GM15510 (cell line): ENCODE results near the gene CAMK1D.

Experiments
- POLR2A ChIP-seq: IDR thresholded peaks from 3 replicates; pipeline ENCODE4 v1.6.1; 2011; ENCODE audit warnings: borderline replicate concordance; ENCODE audit not compliant: insufficient read length; ENCODE audit errors: extremely low read depth

CAMK1D gene

DNA sequence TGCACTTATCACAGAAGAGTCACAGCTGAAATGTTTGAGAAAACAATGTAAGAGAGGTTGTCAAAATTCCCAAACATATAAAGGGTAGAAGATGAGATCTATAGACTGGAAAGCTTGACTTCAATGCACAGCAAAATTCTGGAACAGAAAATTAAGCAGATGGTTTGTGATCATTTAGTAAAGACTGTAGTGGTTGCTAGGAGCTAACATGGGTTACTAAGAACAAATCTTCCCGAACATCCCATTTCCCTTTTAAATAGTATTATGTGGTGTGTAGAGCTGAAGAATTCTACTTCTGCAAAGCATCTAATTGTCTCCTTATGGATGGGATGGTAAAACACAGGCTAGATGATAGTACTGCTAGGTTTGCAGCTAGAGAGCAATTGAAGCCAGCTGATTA is 312.3 kb downstream of the CAMK1D start:
- TF ChIP-seq POLR2A = no peak

GRCh38 chr10:12663863-12664262 is 314.5 kb downstream of the CAMK1D start:
- no peak for TF ChIP-seq POLR2A

DNA sequence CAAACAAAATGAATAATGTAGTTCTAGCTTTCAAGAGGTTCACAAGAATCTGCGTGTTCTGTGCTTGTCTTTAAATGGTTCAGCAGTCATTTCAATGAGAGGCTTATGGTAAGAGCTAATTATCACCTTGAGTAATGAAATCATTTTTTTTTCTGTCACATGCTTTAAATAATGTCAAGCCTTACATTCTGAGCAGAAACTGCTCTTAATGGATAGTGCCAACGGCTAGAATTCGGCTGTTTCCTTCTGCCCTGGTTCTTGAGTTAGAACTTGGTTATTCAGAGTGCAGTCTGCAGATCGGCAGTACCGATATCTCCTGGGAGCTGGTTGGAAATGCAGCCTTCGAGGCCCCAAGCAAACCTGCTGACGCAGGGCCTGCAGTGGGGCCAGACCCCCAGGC is 316.2 kb downstream of the CAMK1D start:
- no peak for TF ChIP-seq POLR2A

DNA sequence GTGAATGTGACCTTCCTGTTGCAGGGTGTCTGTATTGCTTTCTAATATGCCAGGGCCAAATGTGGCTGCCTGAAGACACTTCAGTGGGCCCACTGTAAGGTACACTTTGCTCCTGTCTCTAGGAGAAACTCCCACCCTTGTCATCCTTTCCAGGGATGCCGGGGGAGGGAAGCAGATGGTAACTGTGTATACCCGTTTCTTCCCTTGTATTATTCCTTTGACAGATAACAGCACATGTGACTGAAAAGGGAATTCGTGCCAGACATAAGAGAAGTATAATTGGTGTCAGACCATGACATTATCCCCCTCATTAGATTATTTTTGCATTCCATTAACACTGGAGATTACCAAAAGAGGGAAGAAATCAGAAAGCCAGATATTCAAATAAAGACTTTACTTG is 317.7 kb downstream of the CAMK1D start:
- TF ChIP-seq POLR2A = no peak

GRCh38 chr10:12668634-12669033 is 319.3 kb downstream of the CAMK1D start:
- no peak for TF ChIP-seq POLR2A

DNA sequence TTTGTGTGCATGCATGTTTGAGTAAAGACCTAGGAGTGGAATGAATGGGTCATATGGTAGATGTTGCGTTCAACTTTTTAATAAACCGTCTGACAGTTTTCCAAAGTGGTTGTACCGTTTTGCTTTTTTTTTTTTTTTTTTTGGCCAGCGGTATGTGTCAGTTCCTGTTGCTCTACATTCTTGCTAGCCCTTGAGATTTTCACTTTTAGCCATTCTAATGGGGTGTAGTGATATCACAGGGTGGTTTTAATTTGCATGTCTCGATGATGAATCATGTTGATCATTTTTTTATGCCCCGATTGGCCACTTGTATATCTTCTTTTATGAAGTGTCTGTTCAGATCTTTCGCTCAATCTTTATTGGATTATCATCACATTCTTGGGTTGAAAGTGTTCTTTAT is 320.7 kb downstream of the CAMK1D start:
- TF ChIP-seq POLR2A = no peak

GRCh38 chr10:12675186-12675585 is 325.8 kb downstream of the CAMK1D start:
- TF ChIP-seq POLR2A = no peak

GRCh38 chr10:12679636-12680035 is 330.3 kb downstream of the CAMK1D start:
- TF ChIP-seq POLR2A = no peak

DNA sequence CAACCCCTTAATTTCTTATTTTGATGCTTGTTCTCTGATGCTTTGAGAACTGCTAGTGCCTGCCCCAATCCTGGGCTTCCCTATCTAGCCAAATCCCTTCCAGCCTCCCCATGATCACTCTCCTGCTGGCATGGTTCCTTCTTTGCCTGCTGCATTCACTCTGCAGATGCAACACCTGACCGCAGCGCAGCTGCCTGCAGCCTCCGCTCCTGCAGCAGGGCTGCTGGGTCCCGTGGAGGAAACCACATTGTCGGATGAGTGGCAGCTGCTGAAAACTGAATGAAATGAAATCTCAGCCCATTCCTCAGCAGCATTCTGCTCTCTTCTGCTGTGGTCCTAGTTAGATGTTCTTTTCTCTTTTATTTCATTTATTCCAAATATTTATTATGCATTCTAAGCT is 331.9 kb downstream of the CAMK1D start:
- no peak for TF ChIP-seq POLR2A

DNA sequence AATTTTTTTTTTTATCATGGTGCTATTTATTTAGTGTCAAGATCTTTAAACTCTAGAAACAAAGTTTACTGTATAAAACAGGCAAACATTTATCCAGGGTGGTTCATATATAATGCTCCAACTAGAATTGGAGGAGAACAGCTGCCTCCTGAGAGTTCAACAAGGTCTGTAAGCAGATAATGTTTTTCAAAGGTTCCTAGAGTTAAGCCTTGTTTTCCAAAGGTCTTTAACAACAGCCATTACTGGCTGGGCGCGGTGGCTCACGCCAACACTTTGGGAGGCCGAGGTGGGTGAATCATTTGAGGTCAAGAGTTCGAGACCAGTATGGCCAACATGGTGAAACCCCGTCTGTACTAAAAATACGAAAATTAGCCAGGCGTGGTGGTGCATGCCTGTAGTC is 335.4 kb downstream of the CAMK1D start:
- no peak for TF ChIP-seq POLR2A

DNA sequence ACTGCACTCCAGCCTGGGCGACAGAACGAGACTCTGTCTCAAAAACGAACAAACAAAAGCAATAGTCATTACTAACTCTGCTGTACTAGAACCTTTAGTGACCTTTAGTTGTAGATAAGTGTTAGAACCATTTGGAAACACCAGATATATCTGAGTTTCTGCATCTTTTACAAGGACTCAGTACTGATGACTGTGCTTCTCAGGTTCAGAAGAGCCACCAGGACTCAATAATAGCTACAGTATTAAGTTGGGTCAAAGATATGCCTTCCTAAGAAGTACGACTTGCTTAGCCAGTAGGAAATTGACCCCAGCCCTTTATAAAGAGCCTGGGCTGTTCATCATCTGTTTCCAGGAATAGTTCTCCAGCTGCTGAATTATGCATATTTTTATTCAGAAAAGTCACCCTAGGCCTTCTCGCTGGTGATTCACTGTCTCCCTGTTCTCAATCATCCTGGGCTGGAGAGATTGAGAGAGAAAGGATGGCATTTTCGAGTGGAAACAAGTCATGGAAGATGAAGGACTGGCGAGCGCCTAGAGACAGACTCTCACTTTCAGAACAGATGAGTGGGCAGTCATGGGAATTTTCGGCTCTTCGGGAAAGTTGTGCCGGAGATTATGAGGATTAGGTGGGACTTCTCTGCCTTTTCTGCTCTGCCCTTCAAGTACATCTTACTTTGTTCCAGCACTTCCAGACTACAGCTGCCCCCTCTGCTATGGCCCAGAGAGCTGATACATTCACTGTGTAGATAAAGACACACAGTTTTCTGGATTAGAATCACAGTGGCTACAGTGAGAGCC is 336.1 kb downstream of the CAMK1D start:
- TF ChIP-seq POLR2A = no peak

- TF ChIP-seq POLR2A = no peak
Observed at GRCh38 chr10:12687996-12688395, 338.6 kb downstream of the CAMK1D start.

- no peak for TF ChIP-seq POLR2A
Observed at GRCh38 chr10:12689893-12690292, 340.5 kb downstream of the CAMK1D start.

- TF ChIP-seq POLR2A = no peak
Observed at GRCh38 chr10:12690525-12691126, 341.3 kb downstream of the CAMK1D start.

GRCh38 chr10:12691596-12691995 is 342.2 kb downstream of the CAMK1D start:
- no peak for TF ChIP-seq POLR2A

DNA sequence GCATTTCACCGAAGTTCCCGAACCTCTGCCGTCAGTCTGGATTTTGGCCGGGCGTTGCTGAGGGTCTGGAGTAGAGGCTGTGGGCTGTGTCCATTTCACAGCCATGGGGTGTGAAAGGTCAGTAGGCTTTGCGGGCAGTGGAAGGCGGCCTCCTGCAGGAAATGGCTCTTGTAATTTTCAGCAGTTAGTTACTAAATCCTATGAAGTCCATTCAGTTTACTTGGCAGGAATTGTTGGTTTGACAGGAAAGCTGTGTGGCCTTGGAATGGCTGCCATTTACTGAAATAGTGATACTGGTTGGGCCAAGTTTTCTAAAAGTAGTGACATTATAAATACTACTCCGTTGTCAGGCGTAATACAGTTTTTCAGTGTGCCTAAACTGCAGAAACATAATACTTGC is 348.4 kb downstream of the CAMK1D start:
- TF ChIP-seq POLR2A = no peak

- TF ChIP-seq POLR2A = no peak
Observed at GRCh38 chr10:12699258-12699700, 349.9 kb downstream of the CAMK1D start.

- TF ChIP-seq POLR2A = no peak
Observed at GRCh38 chr10:12699781-12700556, 350.6 kb downstream of the CAMK1D start.
